GM06990 (cell line): ENCODE data around the gene PTPN23.
"Not testable (repeated sequence)": the region's sequence is repeated elsewhere in the genome, so short reads cannot be mapped to it uniquely, and the experiment has no call there.

ENCODE experiments used
- DNase-seq: peaks from one replicate; pipeline ENCODE4 v3.0.0-alpha.2; 2011; ENCODE audit not compliant: insufficient read length; ENCODE audit errors: extremely low read depth
- H3K27me3 ChIP-seq: replicated peaks from 2 replicates; pipeline ENCODE4 v1.6.0; 2011; ENCODE audit warnings: low read length; ENCODE audit not compliant: control insufficient read depth, insufficient read depth
- H3K36me3 ChIP-seq: 2 replicates; pipeline ENCODE4 v1.5.1; 2011; ENCODE audit warnings: low read length; ENCODE audit not compliant: control insufficient read depth, insufficient read depth
- H3K4me3 ChIP-seq: replicated peaks from 2 replicates; pipeline ENCODE4 v1.5.1; 2011; ENCODE audit warnings: low read depth, mild to moderate bottlenecking, control low read depth, low read length
- TF ChIP-seq, protein P1 (sequence below): IDR thresholded peaks from 2 replicates; pipeline ENCODE4 v1.5.1; 2011; ENCODE audit warnings: low read length, control low read depth, mild to moderate bottlenecking, inconsistent platforms; ENCODE audit not compliant: insufficient read depth, poor library complexity, severe bottlenecking

PTPN23 gene

DNA sequence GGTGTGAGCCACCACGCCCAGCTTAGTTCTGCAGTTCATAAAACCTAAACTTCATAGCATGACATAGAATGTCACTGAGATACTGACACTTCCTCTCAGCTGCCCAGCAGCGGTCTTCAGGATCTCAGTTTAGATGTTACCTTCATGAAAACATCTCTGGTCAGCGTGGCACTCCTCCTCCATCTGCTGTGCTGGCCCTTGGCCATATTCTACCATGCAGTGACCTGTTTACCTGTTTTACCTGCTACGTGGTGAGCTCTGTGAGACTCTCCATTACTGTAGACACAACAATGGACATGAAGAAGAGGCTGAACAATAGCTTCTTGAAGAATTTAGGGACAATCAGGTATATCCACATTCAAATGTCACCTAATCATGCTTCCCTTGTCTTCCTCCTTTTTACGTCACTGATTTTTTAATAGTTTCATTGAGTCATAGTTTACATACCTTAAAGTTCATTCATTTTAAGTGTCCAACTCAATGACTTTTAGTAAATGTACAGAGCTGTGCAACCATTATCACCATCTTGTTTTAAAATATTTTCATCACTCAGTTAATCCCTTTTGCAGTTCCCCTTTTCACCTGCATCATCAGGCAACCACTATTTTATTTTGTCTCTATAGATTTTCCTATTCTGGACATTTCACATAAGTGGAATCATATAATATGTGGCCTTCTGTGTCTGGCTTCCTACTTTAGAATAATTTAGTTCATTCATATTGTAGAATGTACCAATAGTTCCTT is 32.2 kb upstream of the PTPN23 start:
- Histone ChIP-seq H3K4me3 (no peak overlapping the region), H3K36me3 (peaks cover 12% of the 10 kb centered on the region), H3K27me3 (no peaks in the 10 kb centered on the region)
- TF ChIP-seq, protein P1, sequence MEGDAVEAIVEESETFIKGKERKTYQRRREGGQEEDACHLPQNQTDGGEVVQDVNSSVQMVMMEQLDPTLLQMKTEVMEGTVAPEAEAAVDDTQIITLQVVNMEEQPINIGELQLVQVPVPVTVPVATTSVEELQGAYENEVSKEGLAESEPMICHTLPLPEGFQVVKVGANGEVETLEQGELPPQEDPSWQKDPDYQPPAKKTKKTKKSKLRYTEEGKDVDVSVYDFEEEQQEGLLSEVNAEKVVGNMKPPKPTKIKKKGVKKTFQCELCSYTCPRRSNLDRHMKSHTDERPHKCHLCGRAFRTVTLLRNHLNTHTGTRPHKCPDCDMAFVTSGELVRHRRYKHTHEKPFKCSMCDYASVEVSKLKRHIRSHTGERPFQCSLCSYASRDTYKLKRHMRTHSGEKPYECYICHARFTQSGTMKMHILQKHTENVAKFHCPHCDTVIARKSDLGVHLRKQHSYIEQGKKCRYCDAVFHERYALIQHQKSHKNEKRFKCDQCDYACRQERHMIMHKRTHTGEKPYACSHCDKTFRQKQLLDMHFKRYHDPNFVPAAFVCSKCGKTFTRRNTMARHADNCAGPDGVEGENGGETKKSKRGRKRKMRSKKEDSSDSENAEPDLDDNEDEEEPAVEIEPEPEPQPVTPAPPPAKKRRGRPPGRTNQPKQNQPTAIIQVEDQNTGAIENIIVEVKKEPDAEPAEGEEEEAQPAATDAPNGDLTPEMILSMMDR, result no peak
- DNase-seq, result no peak

DNA sequence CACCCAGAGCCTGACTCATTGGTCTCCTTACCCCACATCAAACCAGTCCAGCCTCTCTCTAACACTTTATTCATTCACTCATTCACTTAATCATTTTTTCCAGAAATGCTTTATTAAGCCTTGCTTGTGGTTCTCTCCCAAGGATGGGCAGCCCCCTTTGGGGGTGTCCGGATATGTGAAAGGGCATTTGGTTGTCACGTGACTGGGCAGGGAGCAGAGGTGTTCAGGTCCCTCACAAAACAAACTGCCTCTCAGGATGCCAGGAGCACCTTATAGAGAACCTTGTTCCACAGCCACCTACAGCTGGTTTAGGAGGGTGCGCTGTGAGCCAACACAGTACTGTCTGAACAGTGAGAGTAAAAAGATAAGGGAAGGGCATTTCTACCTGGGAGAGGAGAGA is 25.8 kb upstream of the PTPN23 start:
- no peak overlapping the region for H3K4me3 ChIP-seq
- H3K36me3 ChIP-seq, result no peaks in the 10 kb centered on the region
- TF ChIP-seq, protein P1, result no peak
- no peaks in the 10 kb centered on the region for H3K27me3 ChIP-seq
- no peak for DNase-seq

- Histone ChIP-seq H3K36me3 (no peaks in the 10 kb centered on the region), H3K4me3 (no peak overlapping the region), H3K27me3 (no peaks in the 10 kb centered on the region)
- DNase-seq, result no peak
- TF ChIP-seq, protein P1, result no peak
Measured at GRCh38 chr3:47356201-47356600, 24.6 kb upstream of the PTPN23 start.

GRCh38 chr3:47359323-47359722 is 21.5 kb upstream of the PTPN23 start:
- DNase-seq, result no peak
- no peak overlapping the region for H3K4me3 ChIP-seq
- no peaks in the 10 kb centered on the region for H3K36me3 ChIP-seq
- TF ChIP-seq, protein P1, result no peak
- no peaks in the 10 kb centered on the region for H3K27me3 ChIP-seq

DNA sequence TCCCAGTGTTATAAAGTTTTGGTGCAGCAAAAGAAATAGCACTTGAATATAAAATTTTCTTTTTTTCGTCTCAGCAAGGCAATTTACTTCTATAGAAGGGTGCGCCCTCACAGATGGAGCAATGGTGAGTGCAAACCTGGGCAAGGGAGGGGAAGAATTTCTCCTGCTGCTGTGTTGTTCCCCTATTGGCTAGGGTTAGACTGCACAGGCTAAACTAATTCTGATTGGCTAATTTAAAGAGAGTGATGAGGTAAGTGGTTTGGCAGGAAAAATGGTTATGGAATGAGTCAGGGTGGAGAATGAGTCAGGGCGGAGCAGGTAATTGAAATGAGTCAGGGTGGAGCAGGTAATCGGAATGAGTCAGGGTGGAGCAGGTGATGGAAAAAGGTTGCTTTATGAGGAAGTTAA is 20.7 kb upstream of the PTPN23 start:
- not testable (repeated sequence) for DNase-seq, H3K4me3 ChIP-seq, H3K36me3 ChIP-seq, H3K27me3 ChIP-seq

DNA sequence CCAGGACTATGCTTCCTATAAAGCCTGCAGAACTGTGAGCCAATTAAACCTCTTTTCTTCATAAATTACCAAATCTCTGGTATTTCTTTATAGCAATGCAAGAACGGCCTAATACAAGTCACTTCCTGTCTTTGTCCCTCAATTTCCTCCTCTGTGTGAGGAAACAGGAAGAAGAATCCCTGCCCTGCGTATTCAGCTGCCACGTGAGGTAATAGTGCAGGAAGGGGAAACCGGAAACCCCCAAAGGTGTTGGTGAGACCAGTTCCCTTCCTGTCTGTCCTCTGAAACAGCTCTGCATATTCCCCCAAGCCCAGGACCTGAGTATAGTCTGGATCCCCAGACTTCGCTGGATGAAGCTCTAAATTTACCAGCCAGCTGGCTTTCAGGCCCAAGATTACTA is 18.1 kb upstream of the PTPN23 start:
- H3K36me3 ChIP-seq, result no peaks in the 10 kb centered on the region
- H3K27me3 ChIP-seq, result no peaks in the 10 kb centered on the region
- DNase-seq, result no peak
- no peak overlapping the region for H3K4me3 ChIP-seq
- TF ChIP-seq, protein P1, result no peak
